Skin epidermis (tissue), 12 donors: ENCODE results near the gene CUL7.

ENCODE experiments used
- H3K27ac ChIP-seq, 21 experiments: fragments of 200-600 bp; sonication (generic) in 11 of 21; one replicate each; pipeline ENCODE4 v1.5.0; 2020; ENCODE audit warnings: mild to moderate bottlenecking in 3 of 21, inconsistent platforms in 2 of 21, moderate library complexity in 2 of 21
- H3K4me3 ChIP-seq, 7 experiments: fragments of 200-600 bp; sonication (generic) in 2 of 7; one replicate each; pipeline ENCODE4 v1.5.0; 2020; ENCODE audit warnings: inconsistent platforms in 2 of 7, mild to moderate bottlenecking in 2 of 7, moderate library complexity in 1 of 7

CUL7 gene

GRCh38 chr6:43078691-43079090, 25.0 kb upstream of the CUL7 start:
- peak overlapping the region in 9 of 21 experiments; percentile 17 to 94 (median 84) for H3K27ac ChIP-seq

GRCh38 chr6:43077981-43078511, 24.4 kb upstream of the CUL7 start:
- peak overlapping the region in 18 of 21 experiments; percentile 4 to 94 (median 84) for H3K27ac ChIP-seq
- peak overlapping the region; percentile 63 to 88 (median 82) for H3K4me3 ChIP-seq

More at GRCh38 chr6:43078691-43079090, 25.0 kb upstream of the CUL7 start:
- peak overlapping the region in 1 of 7 experiments; percentile 88 for H3K4me3 ChIP-seq

DNA sequence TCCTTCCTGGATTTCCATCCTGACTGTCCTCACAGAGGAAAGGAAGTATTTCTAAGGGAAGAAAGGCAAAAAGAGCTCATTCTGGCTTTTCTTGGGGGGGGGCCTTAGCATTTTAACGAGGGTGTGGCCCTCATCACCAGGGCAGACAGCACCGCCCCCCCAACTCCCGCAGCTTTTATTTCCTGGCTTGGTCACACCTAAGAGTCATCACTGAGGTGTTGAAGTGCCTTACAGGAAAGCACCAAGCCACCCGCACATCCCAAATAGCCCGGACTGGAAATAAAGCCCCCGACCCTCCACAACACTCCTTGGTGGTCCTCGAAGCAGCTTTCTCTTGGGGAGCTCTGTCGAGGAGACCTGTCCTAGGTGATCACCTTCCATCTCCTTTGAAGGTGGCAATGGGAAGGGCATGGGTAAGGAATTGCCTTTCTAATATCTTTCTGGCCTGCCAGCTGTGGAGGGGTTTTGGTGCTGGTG, 23.7 kb upstream of the CUL7 start:
- H3K4me3 ChIP-seq: peak overlapping the region; percentile 63 to 88 (median 82)
- peak overlapping the region in 19 of 21 experiments; percentile 9 to 94 (median 84) for H3K27ac ChIP-seq

DNA sequence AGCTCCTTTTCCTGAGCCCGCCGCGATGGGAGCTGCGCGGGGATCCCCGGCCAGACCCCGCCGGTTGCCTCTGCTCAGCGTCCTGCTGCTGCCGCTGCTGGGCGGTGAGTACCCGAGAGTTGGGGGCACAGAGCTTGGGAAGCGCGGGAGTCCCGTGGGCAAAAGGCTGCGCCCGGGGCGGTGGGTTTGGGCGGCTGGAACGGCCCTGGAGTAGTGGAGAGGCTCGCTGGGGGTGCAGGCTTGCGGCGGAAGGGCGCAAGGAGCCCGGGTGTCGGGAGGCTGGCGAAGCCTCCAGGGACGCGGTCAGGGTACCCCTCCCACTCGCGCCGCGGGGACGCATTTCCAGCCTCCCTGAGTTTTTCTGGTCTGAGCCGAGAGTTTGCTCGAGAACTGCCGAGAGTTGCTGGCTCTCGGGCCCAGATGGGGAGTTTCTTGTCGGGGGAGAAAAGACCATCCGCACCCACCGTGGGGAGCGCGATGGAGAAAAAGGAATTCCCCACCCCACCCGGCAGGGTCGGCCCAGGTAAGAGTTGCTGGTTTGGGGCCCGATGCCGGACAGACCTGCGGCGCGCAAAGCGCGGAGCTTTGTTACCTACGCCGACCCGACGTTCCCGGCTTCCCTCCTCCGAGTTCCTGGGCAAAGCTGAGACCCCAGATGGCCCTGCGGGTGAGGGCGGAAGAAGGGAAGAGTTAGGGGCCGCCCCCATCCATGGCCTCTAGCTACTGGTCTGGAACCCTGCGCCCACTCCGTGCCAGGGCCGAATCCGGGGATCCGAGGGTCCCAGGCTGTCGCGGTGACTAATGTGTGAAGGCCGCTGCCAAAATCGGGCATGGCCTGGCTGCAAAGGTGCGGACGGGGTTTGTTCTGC, 23.0 kb upstream of the CUL7 start:
- Histone ChIP-seq H3K4me3 (peak overlapping the region; percentile 63 to 88 (median 82)), H3K27ac (peak overlapping the region; percentile 28 to 94 (median 84))

DNA sequence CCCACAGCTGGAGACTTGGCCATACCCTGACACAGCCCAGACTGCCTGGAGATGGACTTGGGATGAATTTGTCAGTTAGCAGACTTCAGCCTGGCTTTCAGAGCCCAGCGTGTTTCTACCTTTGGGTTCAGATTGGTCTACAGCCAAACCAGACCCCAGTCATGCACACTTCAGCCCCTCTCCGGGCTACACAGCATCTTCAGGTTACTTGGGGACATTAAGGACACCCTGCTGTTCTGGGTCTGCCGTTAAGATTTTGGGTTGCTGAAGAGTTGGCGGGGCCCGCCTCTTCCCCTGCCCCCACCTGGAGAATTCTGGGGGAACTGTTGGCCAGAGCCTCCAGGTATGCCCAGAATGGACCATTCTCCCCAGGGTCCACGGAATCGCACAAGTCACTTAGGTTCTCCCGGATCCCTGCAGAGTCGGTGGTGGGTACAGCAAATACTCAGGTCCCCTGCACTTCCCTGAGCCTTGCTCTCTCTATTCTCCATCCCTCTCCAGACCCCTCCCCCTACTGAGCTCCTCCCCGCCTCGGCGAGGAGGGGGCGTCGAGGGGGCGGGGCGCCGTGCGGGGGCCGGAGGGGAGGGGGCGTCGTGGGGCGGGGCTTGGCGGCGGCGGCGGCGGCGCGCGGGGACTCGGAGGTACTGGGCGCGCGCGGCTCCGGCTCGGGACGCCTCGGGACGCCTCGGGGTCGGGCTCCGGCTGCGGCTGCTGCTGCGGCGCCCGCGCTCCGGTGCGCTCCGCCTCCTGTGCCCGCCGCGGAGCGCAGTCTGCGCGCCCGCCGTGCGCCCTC, 22.2 kb upstream of the CUL7 start, which contains the start of gene PTK7:
Gene PTK7, plus strand, starts transcription at position 645 of the 794 bp plus-strand sequence. CDS start 175 bp downstream, outside the sequence.
- Histone ChIP-seq H3K4me3 (peak within 1 kb of the TSS; percentile 63 to 88 (median 82)), H3K27ac (peak within 1 kb of the TSS; percentile 28 to 94 (median 84))

GRCh38 chr6:43074847-43075669, 21.4 kb upstream of the CUL7 start:
- Histone ChIP-seq H3K27ac (peak overlapping the region in 14 of 21 experiments; percentile 3 to 80 (median 54)), H3K4me3 (no peak overlapping the region)

DNA sequence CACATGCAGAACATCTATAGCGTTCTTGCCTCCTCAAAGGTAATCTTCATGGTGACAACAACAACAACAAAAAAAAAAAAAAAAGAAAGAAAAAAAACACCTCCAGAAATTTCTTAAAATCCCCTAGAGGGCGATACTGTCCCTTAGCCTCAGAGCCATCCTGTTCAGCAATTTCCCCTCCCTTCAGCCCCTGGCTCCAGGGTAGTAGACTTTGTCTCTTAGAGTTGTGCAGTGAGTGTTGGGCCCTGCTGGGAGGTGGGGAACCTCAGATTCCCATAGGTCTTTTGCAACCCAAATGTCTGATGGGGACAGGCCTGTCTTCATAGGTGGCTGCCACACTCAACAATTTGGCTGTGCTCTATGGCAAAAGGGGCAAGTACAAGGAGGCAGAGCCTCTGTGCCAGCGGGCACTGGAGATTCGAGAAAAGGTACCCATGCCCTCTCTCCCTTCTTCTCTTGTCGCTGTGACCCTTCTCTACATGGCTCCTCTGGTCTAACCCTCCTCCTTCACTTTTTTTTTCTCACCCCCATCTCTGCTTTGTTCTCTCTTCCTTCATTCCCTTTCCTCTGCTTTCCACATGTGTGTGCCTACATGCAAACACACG, 16.5 kb upstream of the CUL7 start:
- Histone ChIP-seq H3K27ac (no peak overlapping the region), H3K4me3 (no peak overlapping the region)

GRCh38 chr6:43062818-43063217, 9.2 kb upstream of the CUL7 start:
- Histone ChIP-seq H3K4me3 (no peak overlapping the region), H3K27ac (no peak overlapping the region)

DNA sequence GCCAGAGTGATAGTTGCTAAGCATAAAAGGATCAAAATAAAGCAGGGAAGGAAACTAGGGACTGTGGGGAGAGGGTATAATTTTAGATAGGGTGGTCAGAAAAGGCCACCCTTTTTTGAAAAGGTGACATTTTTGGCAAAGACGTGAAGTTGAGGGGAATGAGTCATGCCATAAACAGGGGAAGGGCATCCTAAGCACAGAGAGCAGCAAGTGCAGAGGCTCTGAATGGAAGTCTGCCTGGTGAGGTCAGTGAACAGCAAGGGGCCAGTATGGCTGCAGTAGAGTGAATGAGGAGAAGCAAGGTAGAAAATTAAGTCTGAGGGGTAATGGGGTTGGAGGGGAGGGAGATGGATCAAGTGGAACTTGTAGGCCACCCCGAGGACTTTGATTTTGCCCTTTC, 8.2 kb upstream of the CUL7 start:
- H3K4me3 ChIP-seq: no peak overlapping the region

DNA sequence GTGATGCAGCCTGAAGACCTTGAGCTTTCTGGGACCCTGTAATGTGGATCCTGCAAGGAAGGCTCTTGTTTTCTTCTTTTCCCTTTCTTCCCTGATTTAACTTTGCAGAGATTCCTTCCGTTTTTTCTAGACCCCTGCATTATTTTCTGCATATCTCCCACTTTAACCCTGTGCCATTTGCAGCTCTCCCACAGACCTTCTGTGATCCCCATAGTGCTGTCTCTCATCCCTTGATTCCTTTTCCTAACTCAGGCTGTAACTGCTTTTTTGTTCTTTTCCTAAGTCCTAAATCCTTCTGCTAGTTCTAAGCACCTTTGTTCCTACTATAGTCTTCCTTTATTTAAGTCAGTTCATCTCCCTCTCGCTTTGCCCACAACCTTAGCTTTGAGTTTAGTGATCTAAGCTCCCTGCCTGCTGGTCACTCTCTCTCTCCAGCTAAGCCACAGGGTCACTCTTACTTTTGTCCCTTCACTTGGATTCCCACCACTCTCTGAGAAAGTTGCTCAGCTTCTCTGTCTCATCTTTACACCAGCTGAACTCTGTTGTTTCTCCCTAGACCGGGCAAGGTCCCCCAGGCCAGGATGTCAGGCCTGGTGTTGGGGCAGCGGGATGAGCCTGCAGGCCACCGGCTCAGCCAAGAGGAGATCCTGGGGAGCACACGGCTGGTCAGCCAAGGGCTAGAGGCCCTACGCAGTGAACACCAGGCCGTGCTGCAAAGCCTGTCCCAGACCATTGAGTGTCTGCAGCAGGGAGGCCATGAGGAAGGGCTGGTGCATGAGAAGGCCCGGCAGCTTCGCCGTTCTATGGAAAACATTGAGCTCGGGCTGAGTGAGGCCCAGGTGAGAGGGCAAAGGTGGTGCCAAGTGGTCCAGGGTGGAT, 7.3 kb upstream of the CUL7 start:
- Histone ChIP-seq H3K4me3 (no peak overlapping the region), H3K27ac (peak overlapping the region in 7 of 21 experiments; percentile 91 to 94 (median 93))

More for the DNA sequence above, 8.2 kb upstream of the CUL7 start:
- H3K27ac ChIP-seq: no peak overlapping the region

GRCh38 chr6:43060034-43060754, 6.5 kb upstream of the CUL7 start:
- peak overlapping the region; percentile 76 to 98 (median 93) for H3K27ac ChIP-seq
- peak overlapping the region; percentile 85 to 93 (median 88) for H3K4me3 ChIP-seq

GRCh38 chr6:43059168-43060033, 5.8 kb upstream of the CUL7 start, which contains the start of the genes KLC4 and MRPL2:
Gene KLC4, plus strand, starts transcription at chr6:43059631. Its CDS starts 1,705 bp downstream, at chr6:43061336.
Gene MRPL2, minus strand, starts transcription at chr6:43059434. Its CDS starts 53 bp downstream, at chr6:43059381.
- Histone ChIP-seq H3K4me3 (peak within 1 kb of the TSS; percentile 85 to 93 (median 88)), H3K27ac (peak within 1 kb of the TSS; percentile 76 to 98 (median 93))

GRCh38 chr6:43058531-43058930, 4.9 kb upstream of the CUL7 start:
- H3K27ac ChIP-seq: peak overlapping the region in 16 of 21 experiments; percentile 87 to 98 (median 93)
- H3K4me3 ChIP-seq: peak overlapping the region; percentile 85 to 93 (median 88)

DNA sequence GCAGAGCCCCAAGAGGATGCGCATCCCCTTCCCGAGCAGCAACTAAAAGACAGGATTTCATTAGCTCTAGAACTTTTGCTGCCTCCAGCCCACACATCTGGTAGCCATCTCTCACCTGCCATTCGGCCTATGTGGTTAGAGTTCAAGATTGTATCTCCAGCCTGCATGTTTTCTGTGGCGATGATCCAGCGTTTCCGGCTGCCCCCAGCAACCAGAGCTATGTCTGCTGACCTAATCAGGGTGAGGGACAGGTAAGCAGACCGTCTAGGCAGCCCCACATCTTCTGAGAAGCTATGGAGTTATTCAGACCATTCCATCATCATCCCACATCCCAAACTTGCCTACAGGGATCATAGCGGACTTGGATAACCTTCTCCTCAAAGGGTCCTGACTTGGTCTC, 2.3 kb upstream of the CUL7 start:
- Histone ChIP-seq H3K4me3 (no peak overlapping the region), H3K27ac (no peak overlapping the region)

DNA sequence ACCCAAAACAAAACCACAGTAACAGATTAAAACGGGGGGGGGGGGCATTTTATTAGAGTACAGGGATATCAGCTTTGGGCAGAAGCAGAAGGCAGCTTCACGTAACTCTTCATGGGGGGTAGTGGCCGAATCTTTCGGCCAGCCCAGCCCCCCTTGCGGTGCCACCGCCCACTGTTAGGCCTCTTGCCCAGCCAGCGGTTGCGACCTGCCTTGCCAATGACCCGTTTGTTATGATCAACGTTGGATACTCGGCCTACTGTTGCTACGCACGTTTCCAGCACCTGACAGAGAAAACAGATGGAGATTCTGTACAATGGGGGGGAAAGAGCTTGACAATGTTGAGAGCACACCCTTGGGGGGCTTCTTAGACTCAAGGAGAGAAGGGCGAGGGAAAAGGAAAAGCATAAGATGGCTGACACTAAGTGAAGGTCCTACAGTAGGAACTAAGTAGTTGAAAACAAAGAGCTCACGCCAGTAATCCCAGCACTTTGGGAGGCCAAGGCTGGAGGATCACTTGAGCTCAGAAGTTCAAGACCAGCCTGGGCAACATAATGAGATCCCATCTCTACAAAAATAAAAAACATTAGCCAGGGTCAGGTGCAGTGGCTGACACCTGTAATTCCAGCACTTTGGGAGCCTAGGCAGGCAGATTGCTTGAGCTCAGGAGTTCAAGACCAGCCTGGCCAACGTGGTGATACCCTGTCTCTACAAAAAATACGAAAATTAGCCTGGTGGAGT, 724 bp upstream of the CUL7 start:
- Histone ChIP-seq H3K27ac (peak overlapping the region in 20 of 21 experiments; percentile 83 to 100 (median 96)), H3K4me3 (peak overlapping the region; percentile 51 to 91 (median 81))
